Suprapubic skin (tissue), 4 donors: ENCODE measurements around the gene MAP7D2. TPM values are rescaled to one million over a fixed set of nuclear protein-coding genes. Genes with fewer than 3 reads are reported as not detected.

ENCODE experiments used
- DNase-seq, 2 donors: peaks; one replicate each; pipeline ENCODE4 v3.0.0-alpha.2; 2019; ENCODE audit warnings: low spot score in 2 of 2
- H3K27ac ChIP-seq: fragments of 200-600 bp; sonication (generic); one replicate; pipeline ENCODE4 v1.5.1; 2019
- H3K27me3 ChIP-seq: fragments of 200-600 bp; sonication (generic); one replicate; pipeline ENCODE4 v1.5.1; 2019
- H3K36me3 ChIP-seq: fragments of 200-600 bp; sonication (generic); one replicate; pipeline ENCODE4 v1.5.1; 2019
- H3K4me1 ChIP-seq: fragments of 200-600 bp; sonication (generic); one replicate; pipeline ENCODE4 v1.5.1; 2019
- H3K4me3 ChIP-seq: fragments of 200-600 bp; sonication (generic); one replicate; pipeline ENCODE4 v1.5.1; 2019; ENCODE audit warnings: mild to moderate bottlenecking
- H3K9me3 ChIP-seq: fragments of 200-600 bp; sonication (generic); one replicate; pipeline ENCODE4 v1.5.1; 2019
- EP300 ChIP-seq: sonication (generic); formaldehyde crosslinking; IDR thresholded peaks from one replicate; pipeline ENCODE4 v1.6.1; 2017; ENCODE audit warnings: antibody characterized with exemption
- POLR2A ChIP-seq, 2 donors: fragments of 450-650 bp; IDR thresholded peaks; one replicate each; pipeline ENCODE4 v1.6.1; 2017; ENCODE audit warnings: antibody characterized with exemption in 2 of 2, mild to moderate bottlenecking in 2 of 2, moderate library complexity in 2 of 2
- POLR2AphosphoS5 ChIP-seq, 3 donors: sonication (generic); formaldehyde crosslinking; IDR thresholded peaks; one replicate each; pipeline ENCODE4 v1.6.1; 2017; ENCODE audit warnings: antibody characterized with exemption in 3 of 3
- WGBS: methylation state at CpG from one replicate; pipeline ENCODE4 v1.1.5; 2018; 5-methylcytosine and 5-hydroxymethylcytosine counted together
- total RNA-seq, 4 donors: library from RNA; depleted of rRNA; stranded (reverse); fragments of >200 nt; gene quantifications; one replicate each; pipeline ENCODE4 v1.1.0, GENCODE V29; 2016
- TF ChIP-seq, protein P1 (sequence below), 2 donors: fragments of 200-600 bp in 1 of 2; fragments of 450-650 bp in 1 of 2; sonication (generic) in 1 of 2; IDR thresholded peaks; one replicate each; pipeline ENCODE4 v1.5.1; 2016 to 2019; ENCODE audit warnings: antibody characterized with exemption in 2 of 2, mild to moderate bottlenecking in 1 of 2, moderate library complexity in 1 of 2

The MAP7D2 gene
- total RNA-seq, 4 donors from 2014 or later, result 0.78 to 6.3 (median 1.4) TPM; not detected in 1

- Histone ChIP-seq H3K9me3 (no peaks in the 10 kb centered on the region), H3K27me3 (no peaks in the 10 kb centered on the region), H3K4me3 (no peak overlapping the region), H3K27ac (no peak overlapping the region), H3K36me3 (no peaks in the 10 kb centered on the region), H3K4me1 (no peaks in the 10 kb centered on the region)
- 21% methylated on average over 2 of the region's 2 CpGs for WGBS
- DNase-seq, result no peak
- no peak for TF ChIP-seq POLR2AphosphoS5 (IDR thresholded peaks at IDR 0.05)
- TF ChIP-seq EP300, result no peak
- no peak for TF ChIP-seq POLR2A (IDR thresholded peaks at IDR 0.05)
- TF ChIP-seq, protein P1, sequence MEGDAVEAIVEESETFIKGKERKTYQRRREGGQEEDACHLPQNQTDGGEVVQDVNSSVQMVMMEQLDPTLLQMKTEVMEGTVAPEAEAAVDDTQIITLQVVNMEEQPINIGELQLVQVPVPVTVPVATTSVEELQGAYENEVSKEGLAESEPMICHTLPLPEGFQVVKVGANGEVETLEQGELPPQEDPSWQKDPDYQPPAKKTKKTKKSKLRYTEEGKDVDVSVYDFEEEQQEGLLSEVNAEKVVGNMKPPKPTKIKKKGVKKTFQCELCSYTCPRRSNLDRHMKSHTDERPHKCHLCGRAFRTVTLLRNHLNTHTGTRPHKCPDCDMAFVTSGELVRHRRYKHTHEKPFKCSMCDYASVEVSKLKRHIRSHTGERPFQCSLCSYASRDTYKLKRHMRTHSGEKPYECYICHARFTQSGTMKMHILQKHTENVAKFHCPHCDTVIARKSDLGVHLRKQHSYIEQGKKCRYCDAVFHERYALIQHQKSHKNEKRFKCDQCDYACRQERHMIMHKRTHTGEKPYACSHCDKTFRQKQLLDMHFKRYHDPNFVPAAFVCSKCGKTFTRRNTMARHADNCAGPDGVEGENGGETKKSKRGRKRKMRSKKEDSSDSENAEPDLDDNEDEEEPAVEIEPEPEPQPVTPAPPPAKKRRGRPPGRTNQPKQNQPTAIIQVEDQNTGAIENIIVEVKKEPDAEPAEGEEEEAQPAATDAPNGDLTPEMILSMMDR (IDR thresholded peaks at IDR 0.05), result no peak
Measured at GRCh38 chrX:20026278-20026677, 90.4 kb downstream of the MAP7D2 start.

- DNase-seq, result no peak
- no peaks in the 10 kb centered on the region for H3K36me3 ChIP-seq
- H3K27me3 ChIP-seq, result no peaks in the 10 kb centered on the region
- H3K27ac ChIP-seq, result no peak overlapping the region
- TF ChIP-seq POLR2AphosphoS5 (IDR thresholded peaks at IDR 0.05) (no peak), EP300 (no peak), POLR2A (IDR thresholded peaks at IDR 0.05) (no peak)
- TF ChIP-seq, protein P1 (IDR thresholded peaks at IDR 0.05), result no peak
- no peaks in the 10 kb centered on the region for H3K4me1 ChIP-seq
- WGBS, result 78% methylated on average over 6 of the region's 6 CpGs
- no peaks in the 10 kb centered on the region for H3K9me3 ChIP-seq
- no peak overlapping the region for H3K4me3 ChIP-seq
Measured at GRCh38 chrX:20019672-20020365, 96.9 kb downstream of the MAP7D2 start.

- WGBS, result 74% methylated on average over 2 of the region's 2 CpGs
- no peak overlapping the region for H3K4me3 ChIP-seq
Measured at GRCh38 chrX:20016616-20016945, 100.1 kb downstream of the MAP7D2 start.

DNA sequence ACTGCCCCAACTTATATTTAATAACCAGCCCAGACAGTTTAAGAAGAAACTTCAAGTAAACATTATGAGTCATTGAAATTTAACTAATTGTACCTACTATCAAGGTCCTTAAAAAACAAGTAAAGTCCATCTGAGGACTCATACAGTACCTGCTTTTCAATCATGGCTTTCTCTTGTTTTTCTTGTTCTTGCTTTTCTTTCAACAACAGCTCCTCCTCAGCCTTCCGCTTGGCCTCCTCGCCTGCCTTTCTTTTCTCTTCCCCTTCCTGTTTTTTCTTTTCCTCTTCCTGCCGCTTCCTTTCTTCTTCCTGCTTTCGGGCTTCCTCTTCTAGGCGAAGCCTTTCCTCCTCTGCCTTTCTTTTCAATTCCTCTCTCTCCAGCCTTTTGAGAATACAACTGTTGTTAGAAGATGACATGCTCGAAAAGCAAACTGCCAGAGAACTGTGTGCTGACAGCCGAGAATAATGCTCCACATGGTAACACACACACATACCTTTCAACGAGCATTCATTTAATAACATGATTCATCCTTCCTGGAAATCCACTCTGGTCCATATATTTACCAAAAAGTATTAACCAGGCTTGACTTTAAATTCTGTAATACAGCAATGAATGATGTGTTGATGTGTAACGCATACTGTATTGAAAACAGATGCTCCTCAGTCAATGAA lies 100.6 kb downstream of the MAP7D2 start:
- Histone ChIP-seq H3K9me3 (no peaks in the 10 kb centered on the region), H3K27me3 (no peaks in the 10 kb centered on the region), H3K4me3 (no peak overlapping the region), H3K4me1 (no peaks in the 10 kb centered on the region), H3K27ac (no peak overlapping the region), H3K36me3 (no peaks in the 10 kb centered on the region)
- TF ChIP-seq POLR2AphosphoS5 (IDR thresholded peaks at IDR 0.05) (no peak), POLR2A (IDR thresholded peaks at IDR 0.05) (no peak), EP300 (no peak)
- TF ChIP-seq, protein P1 (IDR thresholded peaks at IDR 0.05), result no peak
- DNase-seq, result no peak
- WGBS, result 75% methylated on average over 9 of the region's 9 CpGs

More at GRCh38 chrX:20016616-20016945, 100.1 kb downstream of the MAP7D2 start:
- no peaks in the 10 kb centered on the region for H3K9me3 ChIP-seq
- no peaks in the 10 kb centered on the region for H3K36me3 ChIP-seq
- DNase-seq, result no peak
- H3K27ac ChIP-seq, result no peak overlapping the region
- H3K4me1 ChIP-seq, result no peaks in the 10 kb centered on the region
- no peaks in the 10 kb centered on the region for H3K27me3 ChIP-seq
- TF ChIP-seq POLR2AphosphoS5 (IDR thresholded peaks at IDR 0.05), result no peak
- no peak for TF ChIP-seq POLR2A (IDR thresholded peaks at IDR 0.05)
- TF ChIP-seq, protein P1 (IDR thresholded peaks at IDR 0.05), result no peak
- no peak for TF ChIP-seq EP300

DNA sequence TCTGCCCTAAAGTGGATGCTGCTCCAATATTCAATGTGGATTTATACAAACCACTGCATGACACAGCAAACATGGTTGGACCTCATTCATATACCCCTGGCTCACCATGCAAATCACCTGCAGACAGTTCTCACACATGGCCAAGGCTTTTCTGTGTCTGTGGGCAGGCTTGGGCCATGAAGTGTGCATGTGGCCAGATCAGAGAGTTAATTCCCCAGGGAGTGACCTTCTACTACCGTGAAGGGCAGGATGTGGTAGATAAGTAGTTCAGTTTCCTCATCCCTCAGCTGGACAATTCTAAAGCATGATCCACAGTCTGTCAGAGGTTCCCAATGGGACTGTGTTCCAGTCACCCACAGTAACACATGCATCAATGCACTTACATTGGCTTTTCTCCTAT lies 101.3 kb downstream of the MAP7D2 start:
- no peaks in the 10 kb centered on the region for H3K9me3 ChIP-seq
- WGBS, result 60% methylated on average over 1 of the region's 1 CpG
- H3K4me1 ChIP-seq, result no peaks in the 10 kb centered on the region
- H3K27ac ChIP-seq, result no peak overlapping the region
- DNase-seq, result no peak
- TF ChIP-seq POLR2AphosphoS5 (IDR thresholded peaks at IDR 0.05) (no peak), POLR2A (IDR thresholded peaks at IDR 0.05) (no peak)
- TF ChIP-seq, protein P1 (IDR thresholded peaks at IDR 0.05), result no peak
- no peak overlapping the region for H3K4me3 ChIP-seq
- no peaks in the 10 kb centered on the region for H3K36me3 ChIP-seq
- H3K27me3 ChIP-seq, result no peaks in the 10 kb centered on the region
